HCT116 (cell line): Measurements from ENCODE around the gene OR5AP2.

Experiments
- POLR2A ChIP-seq: IDR thresholded peaks from 2 replicates; pipeline ENCODE4 v1.7.0; 2011; ENCODE audit warnings: borderline replicate concordance; ENCODE audit not compliant: insufficient read depth, insufficient read length; ENCODE audit errors: extremely low read depth
- RAD21 ChIP-seq: IDR thresholded peaks from 2 replicates; pipeline ENCODE4 v1.6.1; 2012; ENCODE audit warnings: low read depth, mild to moderate bottlenecking
- SRF ChIP-seq: IDR thresholded peaks from 2 replicates; pipeline ENCODE4 v1.6.1; 2012; ENCODE audit warnings: low read depth
- TF ChIP-seq, protein P1 (sequence below), 3 experiments: fragments of 200-600 bp in 1 of 3; sonication (generic) in 1 of 3; IDR thresholded peaks in 2 of 3; conservative IDR thresholded peaks in 1 of 3; 2 replicates each; pipeline ENCODE4 v1.5.1; 2012 to 2017; ENCODE audit warnings: low read depth in 2 of 3, low read length in 2 of 3, antibody characterized with exemption in 1 of 3, borderline replicate concordance in 1 of 3, control low read depth in 1 of 3, mild to moderate bottlenecking in 1 of 3, mixed read lengths in 1 of 3, mixed run types in 1 of 3, moderate library complexity in 1 of 3; ENCODE audit not compliant: insufficient read depth in 1 of 3

DNA sequence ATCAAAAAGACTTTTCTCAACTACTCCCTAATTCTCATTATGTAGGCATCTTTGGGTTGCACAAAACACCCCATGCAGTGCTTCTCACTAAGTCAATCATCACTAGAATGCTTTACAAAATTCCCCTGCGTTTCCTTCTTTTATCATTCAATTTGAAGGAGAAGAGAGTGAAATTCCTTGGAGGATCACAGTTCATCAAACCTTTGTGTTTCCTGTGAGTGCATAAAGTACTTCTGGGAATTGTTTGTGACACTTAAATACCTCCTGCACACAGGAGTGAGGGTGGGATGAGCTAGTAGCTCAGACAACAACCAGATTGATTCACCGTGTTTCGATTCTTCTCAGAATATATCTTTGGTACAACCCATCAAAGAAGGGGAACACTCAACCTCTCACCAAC, 17.5 kb upstream of the OR5AP2 start:
- TF ChIP-seq RAD21 (no peak), POLR2A (no peak), SRF (no peak)
- TF ChIP-seq, protein P1, sequence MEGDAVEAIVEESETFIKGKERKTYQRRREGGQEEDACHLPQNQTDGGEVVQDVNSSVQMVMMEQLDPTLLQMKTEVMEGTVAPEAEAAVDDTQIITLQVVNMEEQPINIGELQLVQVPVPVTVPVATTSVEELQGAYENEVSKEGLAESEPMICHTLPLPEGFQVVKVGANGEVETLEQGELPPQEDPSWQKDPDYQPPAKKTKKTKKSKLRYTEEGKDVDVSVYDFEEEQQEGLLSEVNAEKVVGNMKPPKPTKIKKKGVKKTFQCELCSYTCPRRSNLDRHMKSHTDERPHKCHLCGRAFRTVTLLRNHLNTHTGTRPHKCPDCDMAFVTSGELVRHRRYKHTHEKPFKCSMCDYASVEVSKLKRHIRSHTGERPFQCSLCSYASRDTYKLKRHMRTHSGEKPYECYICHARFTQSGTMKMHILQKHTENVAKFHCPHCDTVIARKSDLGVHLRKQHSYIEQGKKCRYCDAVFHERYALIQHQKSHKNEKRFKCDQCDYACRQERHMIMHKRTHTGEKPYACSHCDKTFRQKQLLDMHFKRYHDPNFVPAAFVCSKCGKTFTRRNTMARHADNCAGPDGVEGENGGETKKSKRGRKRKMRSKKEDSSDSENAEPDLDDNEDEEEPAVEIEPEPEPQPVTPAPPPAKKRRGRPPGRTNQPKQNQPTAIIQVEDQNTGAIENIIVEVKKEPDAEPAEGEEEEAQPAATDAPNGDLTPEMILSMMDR (IDR thresholded peaks at IDR 0.05 in 2 of 3, conservative IDR thresholded peaks at IDR 0.05 in 1 of 3; ENCODE audit: borderline replicate concordance in 1 of 3, insufficient read depth in 1 of 3, low read depth in 2 of 3, low read length in 2 of 3) = no peak
